GM18873 (cell line): ENCODE measurements around the gene ACSM4.
"Not testable (repeated sequence)": the region's sequence is repeated elsewhere in the genome, so short reads cannot be mapped to it uniquely, and the experiment has no call there.

Source experiments
- ATAC-seq: cut with Tn5 transposase; IDR thresholded peaks from one replicate; pipeline ENCODE4 v1.9.1; 2021; ENCODE audit warnings: mild to moderate bottlenecking, moderate library complexity, moderate number of reproducible peaks; ENCODE audit not compliant: unreplicated experiment, low FRiP score

ACSM4 gene

GRCh38 chr12:7303772-7304171 lies at the start of gene ACSM4:
TSS of gene ACSM4 (plus strand) at chr12:7304072. CDS start at chr12:7304332, 260 bp downstream.
- ATAC-seq, result no peak

GRCh38 chr12:7259060-7259459 lies 44.8 kb upstream of the ACSM4 start:
- ATAC-seq, result no peak

- ATAC-seq, result no peak
Measured at GRCh38 chr12:7264538-7264937, 39.3 kb upstream of the ACSM4 start.

GRCh38 chr12:7265251-7265650 lies 38.6 kb upstream of the ACSM4 start:
- no peak for ATAC-seq

GRCh38 chr12:7269273-7269672 lies 34.6 kb upstream of the ACSM4 start:
- no peak for ATAC-seq

- no peak for ATAC-seq
Measured at GRCh38 chr12:7271893-7272514, 31.9 kb upstream of the ACSM4 start.

GRCh38 chr12:7275482-7275881 lies 28.4 kb upstream of the ACSM4 start:
- ATAC-seq, result not testable (repeated sequence)

- ATAC-seq, result no peak
Measured at GRCh38 chr12:7282844-7283243, 21.0 kb upstream of the ACSM4 start.

- no peak for ATAC-seq
Measured at GRCh38 chr12:7289743-7290142, 14.1 kb upstream of the ACSM4 start.

- ATAC-seq, result not testable (repeated sequence)
Measured at GRCh38 chr12:7290588-7290987, 13.3 kb upstream of the ACSM4 start.

- no peak for ATAC-seq
Measured at GRCh38 chr12:7292300-7292699, 11.6 kb upstream of the ACSM4 start.

- no peak for ATAC-seq
Measured at GRCh38 chr12:7293670-7294069, 10.2 kb upstream of the ACSM4 start.

GRCh38 chr12:7295529-7295928 lies 8.3 kb upstream of the ACSM4 start:
- ATAC-seq, result no peak

GRCh38 chr12:7297865-7298264 lies 6.0 kb upstream of the ACSM4 start:
- ATAC-seq, result no peak

- no peak for ATAC-seq
Measured at GRCh38 chr12:7302266-7302986, 1.4 kb upstream of the ACSM4 start.

GRCh38 chr12:7303230-7303629 lies 642 bp upstream of the ACSM4 start:
- no peak for ATAC-seq

- ATAC-seq, result no peak
Measured at GRCh38 chr12:7304456-7304855, 584 bp downstream of the ACSM4 start.

- no peak for ATAC-seq
Measured at GRCh38 chr12:7310070-7310469, 6.2 kb downstream of the ACSM4 start.

GRCh38 chr12:7319930-7320329 lies 16.1 kb downstream of the ACSM4 start:
- ATAC-seq, result no peak

GRCh38 chr12:7321624-7322023 lies 17.8 kb downstream of the ACSM4 start:
- no peak for ATAC-seq

- ATAC-seq, result no peak
Measured at GRCh38 chr12:7322599-7322998, 18.7 kb downstream of the ACSM4 start.

- ATAC-seq, result no peak
Measured at GRCh38 chr12:7324176-7324575, 20.3 kb downstream of the ACSM4 start.
